SKM-1 treated with dmso at 0.1 percent for 144 hours (cell line): ENCODE data around the gene PER2.

Source experiments
- DNase-seq: peaks from one replicate; lab custom pipeline; 2025; ENCODE audit not compliant: unreplicated experiment; lab: John Stamatoyannopoulos, UW

Gene PER2

GRCh38 chr2:238251986-238252385 is 36.4 kb downstream of the PER2 start:
- DNase-seq: no peak

- no peak for DNase-seq
These were observed 37.1 kb downstream of the PER2 start for GRCh38 chr2:238251331-238251730.

- DNase-seq: no peak
These were observed 37.5 kb downstream of the PER2 start for GRCh38 chr2:238250896-238251295.

- DNase-seq: no peak
These were observed 40.5 kb downstream of the PER2 start for GRCh38 chr2:238247841-238248453.

GRCh38 chr2:238247002-238247822 is 41.2 kb downstream of the PER2 start:
- DNase-seq: no peak

DNA sequence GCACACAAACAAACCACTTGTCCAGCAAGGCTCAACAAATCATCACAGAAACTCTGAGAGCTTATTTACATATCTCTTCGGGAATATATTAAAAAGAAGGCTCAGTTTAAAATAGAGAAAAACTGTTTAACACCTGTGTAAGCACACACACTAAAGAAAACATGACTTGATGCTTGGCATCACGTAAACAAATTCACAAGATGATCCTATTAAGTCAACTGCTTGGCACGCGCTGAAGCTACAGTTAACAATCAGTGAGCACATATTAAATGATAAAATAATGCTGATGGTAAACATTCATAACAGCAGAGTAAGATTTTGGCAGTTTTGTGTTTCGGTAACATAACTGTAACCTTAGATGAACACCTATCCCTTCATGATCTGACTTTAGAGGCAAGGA is 44.3 kb downstream of the PER2 start:
- DNase-seq: no peak

- no peak for DNase-seq
These were observed 44.8 kb downstream of the PER2 start for GRCh38 chr2:238243496-238244076.

GRCh38 chr2:238242731-238243495 is 45.5 kb downstream of the PER2 start:
- no peak for DNase-seq

GRCh38 chr2:238241970-238242369 is 46.4 kb downstream of the PER2 start:
- DNase-seq: no peak

DNA sequence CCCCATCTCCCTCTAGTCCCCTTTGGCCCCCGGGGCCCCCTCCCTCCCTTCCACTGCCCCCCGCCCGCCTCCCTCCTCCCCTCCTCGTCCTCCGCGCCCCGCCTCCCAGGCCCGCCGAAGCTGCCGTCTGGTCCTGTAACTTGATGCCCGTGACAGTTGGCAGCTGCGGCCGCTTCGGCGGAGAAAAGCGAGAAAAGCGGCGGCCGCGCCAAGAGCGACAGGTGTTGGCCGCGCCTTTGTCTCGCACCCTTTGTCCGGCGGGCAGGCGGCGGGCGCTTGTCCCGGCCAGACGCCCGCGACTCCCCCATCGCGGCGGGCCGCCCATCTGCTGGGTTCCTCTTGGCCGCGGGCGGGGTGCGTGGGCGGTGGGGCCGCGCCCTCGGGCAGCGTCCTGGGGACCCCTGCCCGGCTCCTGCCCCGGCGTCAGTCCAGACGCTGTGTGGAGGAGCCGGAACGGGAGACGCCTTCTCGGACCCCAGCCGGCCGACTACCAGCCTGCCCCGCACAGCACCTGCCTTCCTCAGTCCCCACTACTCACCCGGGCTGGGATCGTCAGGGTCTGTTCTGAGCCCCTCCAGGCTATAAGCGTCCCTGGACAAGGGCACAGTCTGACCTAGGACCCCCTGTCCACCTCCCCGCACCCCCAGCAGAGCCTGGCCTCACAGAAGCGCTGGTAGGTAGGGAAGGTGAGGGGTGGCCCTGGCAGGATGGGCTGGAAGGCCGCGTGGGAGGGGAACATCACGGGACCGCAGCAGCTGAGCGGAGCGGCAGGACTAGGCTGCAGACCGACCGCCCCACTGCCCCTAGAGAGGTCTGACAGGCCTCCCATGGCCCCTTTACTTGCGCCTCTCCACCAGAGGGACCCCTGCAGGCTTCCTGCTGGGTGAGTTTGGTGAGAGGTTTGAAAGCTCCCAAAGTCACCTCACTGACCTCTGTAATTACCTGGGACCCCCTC is 47.4 kb downstream of the PER2 start:
- DNase-seq: no peak

DNA sequence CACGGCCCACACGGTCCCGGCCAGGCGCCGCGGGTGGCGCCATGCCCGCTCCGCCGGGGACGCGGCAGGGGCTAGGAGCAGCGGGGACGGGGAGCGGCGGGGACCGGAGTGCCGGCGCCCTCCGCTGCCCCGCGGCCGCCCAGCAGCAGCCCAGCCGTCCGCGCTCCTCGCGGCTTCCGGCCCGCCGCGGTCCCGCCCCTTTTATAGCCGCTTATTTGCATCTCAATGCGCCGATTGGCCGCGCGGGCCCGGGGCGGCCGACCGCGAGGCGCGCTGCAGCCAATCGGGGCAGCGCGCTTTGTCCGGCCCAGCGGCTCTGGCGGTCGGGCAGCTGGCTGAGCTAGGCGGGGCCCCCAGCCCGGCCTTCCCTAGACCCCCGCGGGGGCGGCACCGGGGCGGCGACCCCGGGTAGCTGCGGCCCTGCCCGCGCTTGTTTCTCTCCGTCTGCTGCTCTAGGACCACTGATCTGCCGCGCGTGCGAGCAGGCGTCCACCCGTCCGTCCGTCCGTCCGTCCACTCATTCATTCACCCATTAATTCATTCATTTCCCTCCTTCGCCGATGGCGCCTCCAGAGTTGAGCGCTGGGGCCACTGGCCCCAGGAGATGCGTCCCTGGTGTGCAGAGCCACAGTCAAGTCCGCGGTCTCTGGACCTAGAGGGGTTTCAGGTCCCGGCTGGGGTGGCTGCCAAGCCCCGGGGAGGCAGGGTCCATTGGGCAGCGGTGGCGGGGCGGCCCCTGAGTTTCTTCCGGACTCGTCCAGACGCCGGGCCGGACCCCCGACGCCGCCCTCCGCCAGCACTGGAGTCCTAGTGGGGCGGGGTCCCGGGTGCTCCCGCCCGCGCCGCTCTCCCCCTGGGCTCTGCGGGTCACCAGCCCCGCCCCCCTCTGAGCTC is 48.3 kb downstream of the PER2 start, which contains the start of gene HES6:
HES6 (minus strand) TSS at position 176 of the 894 bp plus-strand sequence; CDS start at position 43, 133 bp downstream.
- DNase-seq: peak; percentile 87

- no peak for DNase-seq
These were observed 48.9 kb downstream of the PER2 start for GRCh38 chr2:238239543-238239862.

- peak; percentile 34 for DNase-seq
These were observed 49.5 kb downstream of the PER2 start for GRCh38 chr2:238238766-238239542.

- no peak for DNase-seq
These were observed 50.1 kb downstream of the PER2 start for GRCh38 chr2:238238311-238238765.

DNA sequence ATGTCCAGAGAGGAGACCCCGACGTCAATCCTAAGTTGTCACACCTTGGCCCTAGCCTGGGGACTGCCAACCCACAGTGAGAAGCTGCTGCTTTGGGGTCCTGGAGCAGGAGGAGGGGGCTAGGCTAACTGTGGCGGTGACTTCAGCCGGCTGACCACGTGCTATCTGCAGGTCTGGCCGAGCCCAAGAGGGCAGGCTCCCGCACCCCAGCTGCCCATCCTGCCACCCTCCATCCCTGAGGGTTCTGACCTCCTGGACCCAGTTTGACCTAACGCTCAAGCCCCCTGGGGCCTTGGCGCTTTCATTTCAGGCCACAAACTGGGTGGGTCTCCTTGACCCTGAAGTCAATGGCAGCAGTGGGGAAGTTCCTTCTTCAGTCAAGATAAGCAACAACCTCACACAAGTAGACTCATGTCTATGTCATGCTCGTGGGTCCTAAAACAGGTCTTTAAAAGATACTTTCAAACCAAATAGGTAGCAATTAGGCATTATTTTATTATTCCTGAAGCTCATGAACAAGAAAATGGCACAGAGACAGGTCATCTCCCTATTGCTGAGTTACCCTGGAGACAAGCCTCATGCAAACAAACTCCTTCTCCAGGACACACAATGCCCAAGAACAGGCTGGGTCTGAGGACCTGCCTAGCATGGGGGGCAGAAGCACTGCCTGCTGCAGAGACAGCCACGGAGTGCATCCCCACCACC is 50.8 kb downstream of the PER2 start:
- no peak for DNase-seq

- DNase-seq: no peak
These were observed 51.8 kb downstream of the PER2 start for GRCh38 chr2:238236571-238236970.

DNA sequence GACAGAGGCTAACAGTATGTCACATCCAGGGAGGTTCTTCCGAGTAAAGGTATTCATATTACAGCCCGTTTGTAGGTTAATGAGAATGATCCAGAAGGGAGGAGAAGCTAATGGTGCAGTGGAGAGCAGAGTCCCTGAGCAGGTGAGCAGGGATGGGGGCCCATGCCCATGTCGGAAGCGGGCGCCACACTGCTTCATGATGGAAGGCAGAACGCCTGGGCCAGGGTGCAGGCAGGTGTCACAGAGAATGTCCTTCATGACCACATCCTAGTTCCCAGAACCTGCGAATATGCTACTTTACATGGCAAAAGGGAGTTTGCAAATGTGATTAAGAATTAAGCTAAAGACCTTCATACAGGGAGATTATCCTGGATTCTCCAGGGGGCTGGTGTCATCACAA is 52.6 kb downstream of the PER2 start:
- DNase-seq: no peak

DNA sequence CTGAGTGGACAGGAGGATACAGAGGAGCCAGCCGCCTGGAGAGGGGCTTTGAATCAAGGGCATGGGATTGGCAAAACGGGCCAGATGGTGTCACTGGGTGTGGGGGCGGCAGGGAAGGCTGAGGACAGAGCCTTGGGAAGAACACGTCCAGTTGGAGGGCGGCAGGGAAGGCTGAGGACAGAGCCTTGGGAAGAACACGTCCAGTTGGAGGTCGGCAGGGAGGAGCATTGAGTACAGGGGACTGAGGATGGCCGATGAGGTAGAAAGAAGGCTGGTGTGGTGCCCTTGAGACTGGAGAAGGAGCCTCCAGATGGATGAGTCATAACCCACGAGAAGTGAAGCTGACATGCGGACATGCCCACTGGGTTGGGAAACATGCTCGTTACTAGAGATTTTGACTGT is 53.1 kb downstream of the PER2 start:
- DNase-seq: no peak
